Measurements from ENCODE around the gene KCNC3.

GRCh38 chr19:50377517-50377916 lies 48.3 kb upstream of the KCNC3 start:
- TF ChIP-seq POLR2AphosphoS5 (IDR thresholded peaks at IDR 0.05): no peak
- TF ChIP-seq, protein P1, sequence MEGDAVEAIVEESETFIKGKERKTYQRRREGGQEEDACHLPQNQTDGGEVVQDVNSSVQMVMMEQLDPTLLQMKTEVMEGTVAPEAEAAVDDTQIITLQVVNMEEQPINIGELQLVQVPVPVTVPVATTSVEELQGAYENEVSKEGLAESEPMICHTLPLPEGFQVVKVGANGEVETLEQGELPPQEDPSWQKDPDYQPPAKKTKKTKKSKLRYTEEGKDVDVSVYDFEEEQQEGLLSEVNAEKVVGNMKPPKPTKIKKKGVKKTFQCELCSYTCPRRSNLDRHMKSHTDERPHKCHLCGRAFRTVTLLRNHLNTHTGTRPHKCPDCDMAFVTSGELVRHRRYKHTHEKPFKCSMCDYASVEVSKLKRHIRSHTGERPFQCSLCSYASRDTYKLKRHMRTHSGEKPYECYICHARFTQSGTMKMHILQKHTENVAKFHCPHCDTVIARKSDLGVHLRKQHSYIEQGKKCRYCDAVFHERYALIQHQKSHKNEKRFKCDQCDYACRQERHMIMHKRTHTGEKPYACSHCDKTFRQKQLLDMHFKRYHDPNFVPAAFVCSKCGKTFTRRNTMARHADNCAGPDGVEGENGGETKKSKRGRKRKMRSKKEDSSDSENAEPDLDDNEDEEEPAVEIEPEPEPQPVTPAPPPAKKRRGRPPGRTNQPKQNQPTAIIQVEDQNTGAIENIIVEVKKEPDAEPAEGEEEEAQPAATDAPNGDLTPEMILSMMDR (IDR thresholded peaks at IDR 0.05): no peak
- no peak for TF ChIP-seq POLR2A (IDR thresholded peaks at IDR 0.05)
